HepG2 (cell line): ENCODE measurements around the gene PTX4. TPM values are rescaled to one million over a fixed set of nuclear protein-coding genes. Genes with fewer than 3 reads are reported as not detected.

Experiments used
- AHDC1 ChIP-seq: sonication (generic); formaldehyde crosslinking; IDR thresholded peaks from 2 replicates; pipeline ENCODE4 v1.5.1; 2020; ENCODE audit warnings: mild to moderate bottlenecking, missing genetic modification reagents, borderline replicate concordance
- ARHGAP35 ChIP-seq: sonication (generic); formaldehyde crosslinking; IDR thresholded peaks from 2 replicates; pipeline ENCODE4 v1.9.0; 2022; ENCODE audit warnings: mild to moderate bottlenecking, inconsistent platforms, moderate library complexity, missing genetic modification reagents, borderline replicate concordance
- CBFB ChIP-seq: sonication (generic); formaldehyde crosslinking; IDR thresholded peaks from 2 replicates; pipeline ENCODE4 v1.4.0; 2020; ENCODE audit warnings: missing genetic modification reagents
- CREB1 ChIP-seq, 2 experiments: fragments of 450-650 bp in 1 of 2; IDR thresholded peaks; 2 replicates each; pipeline ENCODE4 v1.6.1; 2016 to 2017; ENCODE audit warnings: control low read depth in 1 of 2, mild to moderate bottlenecking in 1 of 2, missing compliant biosample characterization in 1 of 2, missing genetic modification characterization in 1 of 2
- HCFC1 ChIP-seq: fragments of 150-350 bp; IDR thresholded peaks from 2 replicates; pipeline ENCODE4 v1.6.1; 2014; ENCODE audit warnings: low read depth, low read length
- JUNB ChIP-seq: sonication (generic); formaldehyde crosslinking; IDR thresholded peaks from 2 replicates; pipeline ENCODE4 v1.8.0; 2022; ENCODE audit warnings: missing genetic modification reagents, mild to moderate bottlenecking, borderline replicate concordance
- POLR2AphosphoS2 ChIP-seq: IDR thresholded peaks from 2 replicates; pipeline ENCODE4 v1.6.1; 2011; ENCODE audit warnings: low read depth, low read length, improper control_type of control experiment
- RAD21 ChIP-seq: fragments of 450-650 bp; formaldehyde crosslinking; IDR thresholded peaks from 2 replicates; pipeline ENCODE4 v1.5.0; 2020; ENCODE audit warnings: mild to moderate bottlenecking
- YY1 ChIP-seq: IDR thresholded peaks from 2 replicates; pipeline ENCODE4 v1.6.1; 2011; ENCODE audit warnings: low read length, low read depth, moderate library complexity, mild to moderate bottlenecking; ENCODE audit not compliant: insufficient read depth, insufficient replicate concordance
- ZNF143 ChIP-seq: sonication (generic); formaldehyde crosslinking; IDR thresholded peaks from 2 replicates; pipeline ENCODE4 v1.4.0; 2020; ENCODE audit warnings: missing genetic modification reagents
- ZNF180 ChIP-seq: sonication (generic); formaldehyde crosslinking; IDR thresholded peaks from 2 replicates; pipeline ENCODE4 v1.4.0; 2020; ENCODE audit warnings: low read depth, missing genetic modification reagents, borderline replicate concordance
- ZNF296 ChIP-seq: sonication (generic); formaldehyde crosslinking; conservative IDR thresholded peaks from 2 replicates; pipeline ENCODE4 v1.5.0; 2020; ENCODE audit warnings: mild to moderate bottlenecking, missing genetic modification reagents
- ZNF354B ChIP-seq: sonication (generic); formaldehyde crosslinking; IDR thresholded peaks from 2 replicates; pipeline ENCODE4 v1.8.0; 2022; ENCODE audit warnings: mild to moderate bottlenecking, missing genetic modification reagents
- ZNF503 ChIP-seq: sonication (generic); formaldehyde crosslinking; IDR thresholded peaks from 2 replicates; pipeline ENCODE4 v1.4.0; 2020; ENCODE audit warnings: missing genetic modification reagents
- ZNF605 ChIP-seq: sonication (generic); formaldehyde crosslinking; IDR thresholded peaks from 2 replicates; pipeline ENCODE4 v1.8.0; 2022; ENCODE audit warnings: mild to moderate bottlenecking, missing genetic modification reagents
- ZNF83 ChIP-seq: sonication (generic); formaldehyde crosslinking; IDR thresholded peaks from 2 replicates; pipeline ENCODE4 v1.4.0; 2020; ENCODE audit warnings: missing genetic modification reagents, mild to moderate bottlenecking, borderline replicate concordance
- ZSCAN9 ChIP-seq: IDR thresholded peaks from 2 replicates; pipeline ENCODE4 v1.6.1; 2016; ENCODE audit warnings: borderline replicate concordance
- polyA plus RNA-seq, 8 experiments: library from polyadenylated mRNA; depleted of rRNA in 3 of 8; stranded (reverse) in 7 of 8; unstranded in 1 of 8; fragments of >200 nt; fragmentation: Illumina TruSeq in 4 of 8; extraction: Trizol in 4 of 8; gene quantifications; 2 replicates each; pipeline versions ENCODE4 v1.2.1 to v1.2.3, GENCODE V29; 2011 to 2016; ENCODE audit warnings: low read depth in 4 of 8, missing spikeins in 1 of 8, mixed read lengths in 1 of 8; ENCODE audit not compliant: insufficient read depth in 1 of 8
- total RNA-seq, 5 experiments: library from RNA; depleted of rRNA; stranded (reverse); fragments of >200 nt; fragmentation: Illumina TruSeq; extraction: Trizol; gene quantifications; 2 replicates each; pipeline ENCODE4 v1.2.3, GENCODE V29; 2016; ENCODE audit warnings: low read depth in 1 of 5
- TF ChIP-seq, protein P1 (sequence below): IDR thresholded peaks from 2 replicates; pipeline ENCODE4 v1.6.1; 2012; ENCODE audit warnings: inconsistent platforms
- TF ChIP-seq, protein P2 (sequence below): sonication (generic); formaldehyde crosslinking; IDR thresholded peaks from 2 replicates; pipeline ENCODE4 v1.4.0; 2020; ENCODE audit warnings: missing genetic modification reagents, low read depth, mild to moderate bottlenecking, borderline replicate concordance
- TF ChIP-seq, protein P3 (sequence below): sonication (generic); formaldehyde crosslinking; conservative IDR thresholded peaks from 2 replicates; pipeline ENCODE4 v1.8.0; 2022; ENCODE audit warnings: mild to moderate bottlenecking, moderate library complexity, missing genetic modification reagents

PTX4 gene
- total and polyA plus RNA-seq, 2 of the 13 experiments (the other 11 are each of a cell fraction or from before 2014, with no cell fraction given), result 0.04 TPM; not detected in 1

GRCh38 chr16:1494129-1494640 is 5.4 kb upstream of the PTX4 start (continued):
- no peak for TF ChIP-seq POLR2AphosphoS2
- no peak for TF ChIP-seq JUNB (CRISPR knock-in tag)
- TF ChIP-seq, protein P1, sequence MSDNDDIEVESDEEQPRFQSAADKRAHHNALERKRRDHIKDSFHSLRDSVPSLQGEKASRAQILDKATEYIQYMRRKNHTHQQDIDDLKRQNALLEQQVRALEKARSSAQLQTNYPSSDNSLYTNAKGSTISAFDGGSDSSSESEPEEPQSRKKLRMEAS, result peak; percentile 19; the same call in 1 of the 2 replicates
- no peak for TF ChIP-seq ARHGAP35 (CRISPR knock-in tag)
- no peak for TF ChIP-seq ZNF296 (CRISPR knock-in tag)
- no peak for TF ChIP-seq ZNF605 (CRISPR knock-in tag)
- no peak for TF ChIP-seq AHDC1
- TF ChIP-seq YY1, result peak; percentile 34
- TF ChIP-seq, protein P2, sequence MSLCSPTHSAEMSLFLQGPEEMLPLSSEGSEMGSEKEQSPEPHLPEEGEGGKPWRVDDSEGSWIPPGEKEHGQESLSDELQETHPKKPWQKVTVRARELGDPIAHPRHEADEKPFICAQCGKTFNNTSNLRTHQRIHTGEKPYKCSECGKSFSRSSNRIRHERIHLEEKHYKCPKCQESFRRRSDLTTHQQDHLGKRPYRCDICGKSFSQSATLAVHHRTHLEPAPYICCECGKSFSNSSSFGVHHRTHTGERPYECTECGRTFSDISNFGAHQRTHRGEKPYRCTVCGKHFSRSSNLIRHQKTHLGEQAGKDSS (CRISPR knock-in tag), result no peak
- TF ChIP-seq ZNF180 (CRISPR knock-in tag), result no peak
- no peak for TF ChIP-seq ZNF354B (CRISPR knock-in tag)
- no peak for TF ChIP-seq ZNF143 (CRISPR knock-in tag)
- TF ChIP-seq HCFC1, result no peak
- peak; percentile 79 for TF ChIP-seq RAD21 (CRISPR knock-in tag)
- no peak for TF ChIP-seq ZSCAN9 (CRISPR knock-in tag)
- no peak for TF ChIP-seq ZNF83 (CRISPR knock-in tag)
- TF ChIP-seq ZNF503 (CRISPR knock-in tag), result no peak
- TF ChIP-seq, protein P3, sequence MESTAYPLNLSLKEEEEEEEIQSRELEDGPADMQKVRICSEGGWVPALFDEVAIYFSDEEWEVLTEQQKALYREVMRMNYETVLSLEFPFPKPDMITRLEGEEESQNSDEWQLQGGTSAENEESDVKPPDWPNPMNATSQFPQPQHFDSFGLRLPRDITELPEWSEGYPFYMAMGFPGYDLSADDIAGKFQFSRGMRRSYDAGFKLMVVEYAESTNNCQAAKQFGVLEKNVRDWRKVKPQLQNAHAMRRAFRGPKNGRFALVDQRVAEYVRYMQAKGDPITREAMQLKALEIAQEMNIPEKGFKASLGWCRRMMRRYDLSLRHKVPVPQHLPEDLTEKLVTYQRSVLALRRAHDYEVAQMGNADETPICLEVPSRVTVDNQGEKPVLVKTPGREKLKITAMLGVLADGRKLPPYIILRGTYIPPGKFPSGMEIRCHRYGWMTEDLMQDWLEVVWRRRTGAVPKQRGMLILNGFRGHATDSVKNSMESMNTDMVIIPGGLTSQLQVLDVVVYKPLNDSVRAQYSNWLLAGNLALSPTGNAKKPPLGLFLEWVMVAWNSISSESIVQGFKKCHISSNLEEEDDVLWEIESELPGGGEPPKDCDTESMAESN, result no peak
- no peak for TF ChIP-seq CBFB (CRISPR knock-in tag)
- no peak for TF ChIP-seq CREB1 (IDR thresholded peaks at IDR 0.05)
- no peak for TF ChIP-seq CREB1 (CRISPR knock-in tag; IDR thresholded peaks at IDR 0.05)
